GM12878 (cell line): Measurements from ENCODE around the gene BRCA1. TPM values are rescaled to one million over a fixed set of nuclear protein-coding genes. Genes with fewer than 3 reads are reported as not detected.

Experiments used
- ATAC-seq: fragments of 200-7000 bp; cut with Tn5 transposase; 3 replicates; pipeline ENCODE4 v1.9.1; 2020; ENCODE audit warnings: mild to moderate bottlenecking, moderate library complexity
- BruUV-seq: library from RNA; stranded (reverse); fragments of 400-500 nt; replicated peaks from 2 replicates; lab custom pipeline; 2021; lab: Mats Ljungman, UMichigan
- CTCF ChIA-PET: fragments of 300-600 bp; sonication (Branson Sonifier 250); formaldehyde crosslinking; extraction: SDS; loops from one replicate; lab custom pipeline; 2021; ENCODE audit warnings: inconsistent platforms; lab: Yijun Ruan, JAX
- POLR2A ChIA-PET: fragments of 350-600 bp; formaldehyde crosslinking; extraction: SDS; loops from one replicate; lab custom pipeline; 2021; ENCODE audit warnings: inconsistent platforms; lab: Charles Lee
- RAD21 ChIA-PET: fragments of 300-600 bp; sonication (Branson Sonifier 250); formaldehyde crosslinking; loops from one replicate; lab custom pipeline; 2023; ENCODE audit warnings: antibody characterized with exemption; ENCODE audit not compliant: unreplicated experiment; lab: Charles Lee
- SMC1A ChIA-PET: fragments of 300-600 bp; sonication (Branson Sonifier 250); formaldehyde crosslinking; loops from one replicate; lab custom pipeline; 2023; ENCODE audit not compliant: unreplicated experiment, uncharacterized antibody; lab: Charles Lee
- DNase-seq: peaks from one replicate; pipeline ENCODE4 v3.0.0-alpha.2; 2011; ENCODE audit warnings: low read depth, low spot score
- FAIRE-seq: peaks from 3 replicates; lab custom pipeline; 2011; peaks lifted over from hg19 to GRCh38; lab: Jason Lieb, UNC
- H2AFZ ChIP-seq: 2 replicates; pipeline ENCODE4 v1.6.0; 2011; ENCODE audit warnings: low read depth, low read length, control low read depth; ENCODE audit not compliant: control insufficient read depth
- H3K27ac ChIP-seq: 2 replicates; pipeline ENCODE4 v1.5.1; 2011; ENCODE audit warnings: control low read depth; ENCODE audit not compliant: control insufficient read depth, insufficient read depth
- H3K27me3 ChIP-seq, 2 experiments: replicated peaks in 1 of 2; 2 replicates each; pipeline versions ENCODE4 v1.6.0 to v1.6.1; 2011; ENCODE audit warnings: low read length in 1 of 2; ENCODE audit not compliant: control insufficient read depth in 2 of 2, insufficient read depth in 2 of 2
- H3K36me3 ChIP-seq, 2 experiments: 2 replicates each; pipeline ENCODE4 v1.5.1; 2011; ENCODE audit warnings: low read length in 1 of 2; ENCODE audit not compliant: control insufficient read depth in 2 of 2, insufficient read depth in 2 of 2
- H3K4me1 ChIP-seq: 2 replicates; pipeline ENCODE4 v1.6.1; 2011; ENCODE audit warnings: mild to moderate bottlenecking, low read length, moderate library complexity, mixed read lengths; ENCODE audit not compliant: control insufficient read depth, insufficient read depth
- H3K4me2 ChIP-seq: 2 replicates; pipeline ENCODE4 v1.6.0; 2011; ENCODE audit warnings: control low read depth; ENCODE audit not compliant: control insufficient read depth, insufficient read depth
- H3K4me3 ChIP-seq: fragments of 200-600 bp; sonication (generic); 2 replicates; pipeline ENCODE4 v1.5.1; 2016
- H3K79me2 ChIP-seq: 2 replicates; pipeline ENCODE4 v1.6.0; 2011; ENCODE audit warnings: low read length; ENCODE audit not compliant: control insufficient read depth, insufficient read depth
- H3K9ac ChIP-seq: 2 replicates; pipeline ENCODE4 v1.8.0; 2011; ENCODE audit warnings: low read length, control low read depth, mixed read lengths; ENCODE audit not compliant: control insufficient read depth, insufficient read depth
- H3K9me3 ChIP-seq: replicated peaks from 3 replicates; pipeline ENCODE4 v1.5.1; 2011; ENCODE audit warnings: mild to moderate bottlenecking, low read length; ENCODE audit not compliant: control insufficient read depth, insufficient read depth
- H4K20me1 ChIP-seq: 2 replicates; pipeline ENCODE4 v1.6.0; 2011; ENCODE audit not compliant: control insufficient read depth, insufficient read depth
- BHLHE40 ChIP-seq, 2 experiments: fragments of 450-650 bp in 1 of 2; IDR thresholded peaks; 2 replicates each; pipeline ENCODE4 v1.6.1; 2011 to 2017; ENCODE audit warnings: low read depth in 2 of 2, borderline replicate concordance in 1 of 2, improper control_type of control experiment in 1 of 2, low read length in 1 of 2, mild to moderate bottlenecking in 1 of 2
- CBFB ChIP-seq: IDR thresholded peaks from 2 replicates; pipeline ENCODE4 v1.6.1; 2016; ENCODE audit warnings: antibody characterized with exemption, low read depth
- CBX5 ChIP-seq: sonication (generic); IDR thresholded peaks from 2 replicates; pipeline ENCODE4 v1.6.1; 2016; ENCODE audit warnings: low read depth, moderate library complexity, mild to moderate bottlenecking, inconsistent platforms
- CHD2 ChIP-seq: IDR thresholded peaks from 2 replicates; pipeline ENCODE4 v1.6.1; 2011; ENCODE audit warnings: low read depth, low read length, improper control_type of control experiment, borderline replicate concordance
- GABPA ChIP-seq: IDR thresholded peaks from 2 replicates; pipeline ENCODE4 v1.6.1; 2014; ENCODE audit warnings: antibody characterized with exemption, low read depth, mild to moderate bottlenecking, inconsistent platforms
- HCFC1 ChIP-seq: fragments of 150-350 bp; IDR thresholded peaks from 2 replicates; pipeline ENCODE4 v1.6.1; 2014; ENCODE audit warnings: low read length
- LARP7 ChIP-seq: fragments of 450-650 bp; IDR thresholded peaks from 2 replicates; pipeline ENCODE4 v1.6.1; 2017; ENCODE audit warnings: mild to moderate bottlenecking
- MYB ChIP-seq: fragments of 150-350 bp; IDR thresholded peaks from 2 replicates; pipeline ENCODE4 v1.6.1; 2014; ENCODE audit warnings: mild to moderate bottlenecking, low read depth, low read length, borderline replicate concordance
- POLR2AphosphoS5 ChIP-seq: IDR thresholded peaks from 2 replicates; pipeline ENCODE4 v1.6.1; 2011; ENCODE audit warnings: mild to moderate bottlenecking, low read length, inconsistent platforms
- RFX5 ChIP-seq: IDR thresholded peaks from 2 replicates; pipeline ENCODE4 v1.6.1; 2011; ENCODE audit warnings: low read depth, low read length, improper control_type of control experiment
- SMAD5 ChIP-seq: IDR thresholded peaks from 2 replicates; pipeline ENCODE4 v1.6.1; 2016; ENCODE audit warnings: antibody characterized with exemption, low read depth
- ZNF207 ChIP-seq: fragments of 450-650 bp; IDR thresholded peaks from 2 replicates; pipeline ENCODE4 v1.6.1; 2014; ENCODE audit warnings: antibody characterized with exemption, mild to moderate bottlenecking, borderline replicate concordance
- WGBS: methylation state at CpG from one replicate; pipeline ENCODE4 v1.1.6; 2016; ENCODE audit warnings: low lambda C conversion rate; ENCODE audit not compliant: insufficient replicate concordance, insufficient coverage; ENCODE audit errors: missing lambda C conversion rate; 5-methylcytosine and 5-hydroxymethylcytosine counted together
- in situ Hi-C: fragments of 300-500 bp; cut with MboI; formaldehyde crosslinking; loops from 9 replicates; pipeline ENCODE4 v1.14.3; 2018; ENCODE audit warnings: mixed read lengths
- intact Hi-C: fragments of 100-400 bp; cut with micrococcal nuclease; formaldehyde crosslinking; loops from one replicate; pipeline ENCODE4 v1.14.2; 2022; ENCODE audit not compliant: unreplicated experiment
- polyA plus RNA-seq, 11 experiments: library from polyadenylated mRNA; depleted of rRNA in 4 of 11; unstranded in 6 of 11; stranded (reverse) in 5 of 11; fragments of >200 nt; fragmentation: Nextera tagmentation in 4 of 11; fragmentation: Illumina TruSeq in 1 of 11; extraction: Ambion mirVana in 4 of 11; extraction: Trizol in 1 of 11; gene quantifications; 1 replicate in 1 of 11; 2 replicates in 10 of 11; pipeline versions ENCODE4 v1.2.1 to v1.2.3, GENCODE V29; 2011 to 2016; ENCODE audit warnings: inconsistent platforms in 2 of 11, missing spikeins in 2 of 11, low read depth in 1 of 11
- total RNA-seq, 4 experiments: library from RNA; depleted of rRNA in 3 of 4; stranded (reverse); fragments of >200 nt in 3 of 4; fragmentation: Illumina TruSeq in 1 of 4; extraction: Trizol in 1 of 4; gene quantifications; 2 replicates each; pipeline versions ENCODE4 v1.2.1 to v1.2.3, GENCODE V29; 2013 to 2021
- TF ChIP-seq, protein P1 (sequence below): IDR thresholded peaks from 2 replicates; pipeline ENCODE4 v1.6.1; 2011; ENCODE audit warnings: borderline replicate concordance, low read depth, mild to moderate bottlenecking, moderate library complexity, mixed read lengths, low read length; ENCODE audit not compliant: insufficient read depth; ENCODE audit errors: extremely low read length
- TF ChIP-seq, protein P2 (sequence below): fragments of 450-650 bp; IDR thresholded peaks from 2 replicates; pipeline ENCODE4 v1.6.1; 2017; ENCODE audit warnings: mild to moderate bottlenecking, moderate library complexity

BRCA1 gene
- total and polyA plus RNA-seq, 10 of the 15 experiments (the other 5 are each of a cell fraction or from before 2014, with no cell fraction given), result 16.8 to 71.2 (median 44.2) TPM

DNA sequence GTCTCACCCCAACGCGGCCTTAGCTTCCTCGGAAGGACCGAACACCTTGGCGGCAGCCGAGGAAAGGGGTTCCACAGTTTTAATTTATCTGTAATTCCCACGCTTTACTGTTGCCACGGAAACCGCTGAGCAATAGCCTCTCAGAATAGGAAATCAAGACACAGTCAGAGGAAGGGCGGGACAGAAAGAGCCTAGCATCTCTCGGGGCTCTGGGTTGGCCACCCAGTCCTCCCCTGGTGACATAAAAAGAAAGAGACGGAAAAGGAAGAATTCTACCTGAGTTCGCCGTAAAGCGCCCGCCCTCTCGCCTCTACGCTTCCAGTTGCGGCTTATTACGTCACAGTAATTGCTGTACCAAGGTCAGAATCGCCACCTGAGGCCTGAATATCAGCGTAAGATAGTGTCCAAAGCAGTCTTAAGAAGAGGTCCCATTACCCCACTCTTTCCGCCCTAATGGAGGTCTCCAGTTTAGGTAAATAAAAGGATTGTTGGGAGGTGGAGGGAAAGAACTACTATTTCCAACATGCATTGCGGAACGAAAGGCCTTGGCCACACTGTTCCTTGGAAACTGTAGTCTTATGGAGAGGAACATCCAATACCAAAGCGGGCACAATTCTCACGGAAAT lies 45.1 kb upstream of the BRCA1 start (continued):
- peak; percentile 67 for TF ChIP-seq HCFC1
- peak; percentile 68; the same call in 1 of the 2 replicates for TF ChIP-seq CHD2
- TF ChIP-seq GABPA, result peak; percentile 88
- TF ChIP-seq CBX5, result no peak
- peak; percentile 16; the same call in 1 of the 2 replicates for TF ChIP-seq RFX5
- TF ChIP-seq POLR2AphosphoS5, result no peak
- TF ChIP-seq, all 136 proteins: peak for 45

DNA sequence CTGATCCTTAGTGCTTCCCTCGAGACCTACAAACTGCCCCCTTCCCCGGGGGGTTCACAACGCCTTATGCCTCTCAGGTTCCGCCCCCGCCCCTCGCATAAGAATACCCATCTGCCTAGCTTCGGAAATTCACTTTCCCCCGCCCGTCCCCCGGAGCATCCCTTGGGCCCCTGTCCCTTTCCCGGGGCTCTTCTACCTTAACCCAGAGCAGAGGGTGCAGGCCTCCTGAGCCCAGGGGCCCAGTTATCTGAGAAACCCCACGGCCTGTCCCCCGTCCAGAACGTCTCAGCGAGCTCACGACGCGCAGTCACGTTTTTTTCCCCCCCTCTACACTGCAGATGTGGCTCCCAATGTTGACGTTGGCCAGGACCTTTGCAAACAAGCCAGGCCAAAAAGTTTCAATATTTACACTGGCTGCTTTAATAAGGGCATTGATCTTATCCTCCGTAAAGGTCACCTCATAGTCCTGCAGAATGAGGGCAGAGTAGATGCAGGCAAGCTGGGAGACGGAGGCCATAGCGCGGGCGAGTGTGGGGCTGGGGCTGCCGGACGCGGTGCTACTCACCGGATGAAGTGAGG lies 44.5 kb upstream of the BRCA1 start:
- peak overlapping the region; percentile 96 for H3K27ac ChIP-seq
- RAD21 ChIA-PET, result interaction anchor here (0.6 to 1.3 kb wide), 3 partner anchors 41 to 145 kb away, joined by 3 to 9 read pairs (median 3); partner anchors contain the start of genes BRCA1 and RND2
- ATAC-seq, result peak; percentile 29
- FAIRE-seq, result no peak
- CTCF ChIA-PET, result interaction anchor here (0.5 to 1.7 kb wide), 4 partner anchors 41 to 345 kb away, joined by 3 to 7 read pairs (median 4); partner anchors contain the start of gene IFI35
- no peaks in the 10 kb centered on the region for H4K20me1 ChIP-seq
- BruUV-seq, result no TSS peak
- no peaks in the 10 kb centered on the region for H3K27me3 ChIP-seq
- POLR2A ChIA-PET, result interaction anchor here (0.6 to 1.1 kb wide), 3 partner anchors 43 to 165 kb away, joined by 3 read pairs; partner anchors contain the start of gene VAT1
- SMC1A ChIA-PET, result interaction anchor here (0.6 to 1.4 kb wide), 2 partner anchors 162 to 1472 kb away, joined by 3 to 6 read pairs; no protein-coding TSS in a partner anchor
- 2% methylated on average over 29 of the region's 29 CpGs for WGBS
- peak overlapping the region; percentile 91 for H2AFZ ChIP-seq
- intact Hi-C loops, result no loop called here
- H3K4me1 ChIP-seq, result no peaks in the 10 kb centered on the region
- peak overlapping the region; percentile 89 for H3K4me2 ChIP-seq
- in situ Hi-C loops, result loop anchor here (5.0 kb wide), 1 partner anchor 38 kb away; no protein-coding TSS in a partner anchor
- peak overlapping the region; percentile 62 for H3K9ac ChIP-seq
- H3K4me3 ChIP-seq, result peak overlapping the region; percentile 78
- no peak for DNase-seq
- no peaks in the 10 kb centered on the region for H3K36me3 ChIP-seq
- H3K9me3 ChIP-seq, result no peaks in the 10 kb centered on the region
- peaks cover 30% of the 10 kb centered on the region for H3K79me2 ChIP-seq
- TF ChIP-seq SMAD5, result 0 out of 2 replicates have a peak, but pooled peaks have one; percentile 12
- no peak for TF ChIP-seq LARP7
- no peak for TF ChIP-seq CBFB
- TF ChIP-seq, protein P1, sequence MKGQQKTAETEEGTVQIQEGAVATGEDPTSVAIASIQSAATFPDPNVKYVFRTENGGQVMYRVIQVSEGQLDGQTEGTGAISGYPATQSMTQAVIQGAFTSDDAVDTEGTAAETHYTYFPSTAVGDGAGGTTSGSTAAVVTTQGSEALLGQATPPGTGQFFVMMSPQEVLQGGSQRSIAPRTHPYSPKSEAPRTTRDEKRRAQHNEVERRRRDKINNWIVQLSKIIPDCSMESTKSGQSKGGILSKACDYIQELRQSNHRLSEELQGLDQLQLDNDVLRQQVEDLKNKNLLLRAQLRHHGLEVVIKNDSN, result no peak
- TF ChIP-seq, protein P2, sequence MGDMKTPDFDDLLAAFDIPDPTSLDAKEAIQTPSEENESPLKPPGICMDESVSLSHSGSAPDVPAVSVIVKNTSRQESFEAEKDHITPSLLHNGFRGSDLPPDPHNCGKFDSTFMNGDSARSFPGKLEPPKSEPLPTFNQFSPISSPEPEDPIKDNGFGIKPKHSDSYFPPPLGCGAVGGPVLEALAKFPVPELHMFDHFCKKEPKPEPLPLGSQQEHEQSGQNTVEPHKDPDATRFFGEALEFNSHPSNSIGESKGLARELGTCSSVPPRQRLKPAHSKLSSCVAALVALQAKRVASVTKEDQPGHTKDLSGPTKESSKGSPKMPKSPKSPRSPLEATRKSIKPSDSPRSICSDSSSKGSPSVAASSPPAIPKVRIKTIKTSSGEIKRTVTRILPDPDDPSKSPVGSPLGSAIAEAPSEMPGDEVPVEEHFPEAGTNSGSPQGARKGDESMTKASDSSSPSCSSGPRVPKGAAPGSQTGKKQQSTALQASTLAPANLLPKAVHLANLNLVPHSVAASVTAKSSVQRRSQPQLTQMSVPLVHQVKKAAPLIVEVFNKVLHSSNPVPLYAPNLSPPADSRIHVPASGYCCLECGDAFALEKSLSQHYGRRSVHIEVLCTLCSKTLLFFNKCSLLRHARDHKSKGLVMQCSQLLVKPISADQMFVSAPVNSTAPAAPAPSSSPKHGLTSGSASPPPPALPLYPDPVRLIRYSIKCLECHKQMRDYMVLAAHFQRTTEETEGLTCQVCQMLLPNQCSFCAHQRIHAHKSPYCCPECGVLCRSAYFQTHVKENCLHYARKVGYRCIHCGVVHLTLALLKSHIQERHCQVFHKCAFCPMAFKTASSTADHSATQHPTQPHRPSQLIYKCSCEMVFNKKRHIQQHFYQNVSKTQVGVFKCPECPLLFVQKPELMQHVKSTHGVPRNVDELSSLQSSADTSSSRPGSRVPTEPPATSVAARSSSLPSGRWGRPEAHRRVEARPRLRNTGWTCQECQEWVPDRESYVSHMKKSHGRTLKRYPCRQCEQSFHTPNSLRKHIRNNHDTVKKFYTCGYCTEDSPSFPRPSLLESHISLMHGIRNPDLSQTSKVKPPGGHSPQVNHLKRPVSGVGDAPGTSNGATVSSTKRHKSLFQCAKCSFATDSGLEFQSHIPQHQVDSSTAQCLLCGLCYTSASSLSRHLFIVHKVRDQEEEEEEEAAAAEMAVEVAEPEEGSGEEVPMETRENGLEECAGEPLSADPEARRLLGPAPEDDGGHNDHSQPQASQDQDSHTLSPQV, result no peak
- no peak for TF ChIP-seq CHD2
- no peak for TF ChIP-seq ZNF207
- TF ChIP-seq BHLHE40 (IDR thresholded peaks at IDR 0.05; ENCODE audit: borderline replicate concordance in 1 of 2, low read depth in 2 of 2, low read length in 1 of 2), result peak; percentile 66 to 83; a peak in 3 of 4 replicates
- no peak for TF ChIP-seq MYB
- no peak for TF ChIP-seq RFX5
